D721Med (cell line): ENCODE measurements around the gene ARHGAP40.
"Not testable (repeated sequence)": the region's sequence is repeated elsewhere in the genome, so short reads cannot be mapped to it uniquely, and the experiment has no call there.

Experiments used
- DNase-seq: peaks from one replicate; pipeline ENCODE4 v3.0.0; 2011; ENCODE audit warnings: low spot score; ENCODE audit not compliant: insufficient read length
- FAIRE-seq: peaks from 2 replicates; lab custom pipeline; 2011; peaks lifted over from hg19 to GRCh38; lab: Jason Lieb, UNC
- TF ChIP-seq, protein P1 (sequence below): IDR thresholded peaks from 2 replicates; pipeline ENCODE4 v1.5.1; 2012; ENCODE audit warnings: mild to moderate bottlenecking, control low read depth; ENCODE audit not compliant: insufficient read depth; ENCODE audit errors: missing control alignments

The ARHGAP40 gene

DNA sequence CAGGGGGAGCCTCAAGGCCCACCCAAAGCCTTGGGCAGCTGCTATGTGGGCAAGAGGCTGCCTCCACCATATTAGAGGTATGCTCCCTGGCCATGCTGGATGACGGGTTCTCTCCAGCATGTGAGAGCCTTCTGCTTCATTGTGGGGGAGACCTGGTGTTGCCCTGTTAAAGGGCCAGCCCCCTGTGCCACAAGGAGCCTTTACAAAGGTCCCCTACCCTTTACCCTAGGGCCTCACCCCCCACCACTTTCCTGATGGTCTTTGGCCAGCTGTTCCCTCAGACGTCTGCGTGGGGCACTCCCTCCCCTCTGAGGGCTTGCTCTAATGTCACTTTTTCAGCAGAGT is 15.5 kb upstream of the ARHGAP40 start:
- DNase-seq (no peak), FAIRE-seq (no peak)
- TF ChIP-seq, protein P1, sequence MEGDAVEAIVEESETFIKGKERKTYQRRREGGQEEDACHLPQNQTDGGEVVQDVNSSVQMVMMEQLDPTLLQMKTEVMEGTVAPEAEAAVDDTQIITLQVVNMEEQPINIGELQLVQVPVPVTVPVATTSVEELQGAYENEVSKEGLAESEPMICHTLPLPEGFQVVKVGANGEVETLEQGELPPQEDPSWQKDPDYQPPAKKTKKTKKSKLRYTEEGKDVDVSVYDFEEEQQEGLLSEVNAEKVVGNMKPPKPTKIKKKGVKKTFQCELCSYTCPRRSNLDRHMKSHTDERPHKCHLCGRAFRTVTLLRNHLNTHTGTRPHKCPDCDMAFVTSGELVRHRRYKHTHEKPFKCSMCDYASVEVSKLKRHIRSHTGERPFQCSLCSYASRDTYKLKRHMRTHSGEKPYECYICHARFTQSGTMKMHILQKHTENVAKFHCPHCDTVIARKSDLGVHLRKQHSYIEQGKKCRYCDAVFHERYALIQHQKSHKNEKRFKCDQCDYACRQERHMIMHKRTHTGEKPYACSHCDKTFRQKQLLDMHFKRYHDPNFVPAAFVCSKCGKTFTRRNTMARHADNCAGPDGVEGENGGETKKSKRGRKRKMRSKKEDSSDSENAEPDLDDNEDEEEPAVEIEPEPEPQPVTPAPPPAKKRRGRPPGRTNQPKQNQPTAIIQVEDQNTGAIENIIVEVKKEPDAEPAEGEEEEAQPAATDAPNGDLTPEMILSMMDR: no peak

DNA sequence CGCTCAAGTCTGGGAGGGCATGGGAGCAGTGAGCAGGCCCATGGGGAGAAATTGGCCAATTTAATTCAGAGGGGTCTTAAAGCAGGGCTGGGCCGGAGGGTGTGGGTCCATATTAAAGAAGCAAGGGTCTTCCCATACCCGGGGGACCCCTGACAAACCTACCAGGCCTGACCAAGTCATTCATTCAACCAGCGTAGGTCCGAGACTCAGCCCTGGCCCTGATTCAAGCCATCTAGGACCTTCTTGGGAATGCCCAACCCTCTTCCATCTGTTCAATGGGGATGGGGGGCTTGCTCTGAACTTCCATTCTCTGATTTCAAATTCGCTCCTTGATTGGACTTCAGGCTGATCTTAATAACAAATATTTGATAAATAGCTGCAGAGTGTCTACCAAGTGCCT is 13.3 kb upstream of the ARHGAP40 start:
- DNase-seq (no peak), FAIRE-seq (no peak)
- TF ChIP-seq, protein P1: no peak

DNA sequence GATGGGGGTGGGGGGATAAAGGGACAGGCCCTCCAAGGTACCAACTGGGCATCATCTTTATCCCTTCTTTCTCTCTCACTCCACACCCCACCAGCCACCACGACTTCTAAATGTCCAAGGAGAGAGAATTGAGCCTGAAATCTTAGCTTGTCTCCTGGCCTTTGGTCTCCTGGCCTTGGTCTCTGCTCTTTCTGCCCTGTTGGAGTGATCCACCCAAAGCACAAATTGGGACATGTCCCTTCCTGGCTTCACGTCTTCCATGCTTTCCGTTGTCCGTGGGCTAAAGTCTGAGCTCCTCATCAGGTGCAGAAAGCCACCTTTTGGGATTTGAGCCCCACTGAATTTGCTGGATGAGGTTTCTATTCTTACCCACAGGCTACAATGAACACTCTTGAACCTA is 12.3 kb upstream of the ARHGAP40 start:
- FAIRE-seq (no peak), DNase-seq (no peak)
- TF ChIP-seq, protein P1: no peak

DNA sequence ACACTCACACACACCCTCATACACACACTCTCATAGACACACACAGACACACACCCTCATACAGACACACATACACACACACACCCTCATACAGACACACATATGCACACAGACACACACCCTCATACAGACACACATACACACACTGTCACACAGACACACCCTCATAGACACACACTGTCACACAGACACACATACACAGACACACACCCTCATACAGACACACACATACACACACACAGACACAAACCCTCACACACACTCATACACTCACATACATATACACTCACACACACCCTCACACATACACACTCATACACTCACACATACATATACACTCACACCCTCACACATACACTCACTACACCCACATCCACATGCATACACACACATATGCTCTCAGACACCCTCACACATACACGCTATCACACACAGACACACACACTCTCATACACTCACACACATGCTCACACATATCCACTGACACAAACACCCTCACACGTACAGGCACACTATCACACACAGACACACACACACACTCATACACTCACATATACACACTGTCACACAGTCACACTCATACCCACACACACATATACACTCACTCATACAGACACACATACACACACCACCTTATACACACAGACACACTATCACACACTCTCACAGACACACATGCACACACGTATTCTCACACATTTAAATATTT is 11.5 kb upstream of the ARHGAP40 start:
- TF ChIP-seq, protein P1: no peak
- no peak for DNase-seq
- no peak for FAIRE-seq

DNA sequence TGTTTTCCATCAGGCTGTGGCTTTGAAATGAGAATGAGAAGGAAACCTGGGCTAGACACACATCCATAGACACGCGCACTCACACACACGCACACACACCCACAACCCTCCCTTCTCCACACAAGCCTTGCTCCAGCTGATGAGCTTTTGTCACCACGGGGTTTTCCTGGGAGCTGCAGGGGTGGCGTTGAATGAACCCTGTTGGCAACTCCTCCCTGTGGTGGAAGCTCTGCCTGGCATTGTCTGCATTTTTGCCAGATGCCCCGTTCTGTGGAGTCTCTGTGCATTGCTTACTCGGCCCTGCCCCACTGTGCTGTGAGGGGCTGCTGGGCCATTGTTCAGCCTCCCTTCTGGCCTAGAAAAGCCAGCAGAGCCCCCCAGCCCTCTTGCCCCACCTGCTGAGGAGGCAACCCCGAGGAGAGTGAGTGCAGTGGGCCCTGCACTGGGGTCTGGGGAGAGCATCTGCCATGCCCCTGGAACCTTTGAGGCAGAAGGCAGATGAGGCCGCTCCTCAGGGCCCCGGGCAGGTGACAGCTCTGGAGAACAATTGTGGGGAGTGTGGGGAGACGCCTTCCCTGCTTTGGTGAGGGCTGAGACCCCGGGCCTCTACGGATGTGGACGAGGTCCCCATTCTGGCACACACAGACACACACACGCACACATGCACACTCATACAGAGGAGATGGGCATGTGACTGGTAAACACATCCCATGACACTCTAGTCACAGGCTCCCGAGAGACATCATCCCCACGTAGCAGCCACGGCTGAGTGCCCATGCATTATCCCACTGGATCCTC is 10.7 kb upstream of the ARHGAP40 start:
- DNase-seq: no peak
- TF ChIP-seq, protein P1: no peak
- FAIRE-seq: no peak

DNA sequence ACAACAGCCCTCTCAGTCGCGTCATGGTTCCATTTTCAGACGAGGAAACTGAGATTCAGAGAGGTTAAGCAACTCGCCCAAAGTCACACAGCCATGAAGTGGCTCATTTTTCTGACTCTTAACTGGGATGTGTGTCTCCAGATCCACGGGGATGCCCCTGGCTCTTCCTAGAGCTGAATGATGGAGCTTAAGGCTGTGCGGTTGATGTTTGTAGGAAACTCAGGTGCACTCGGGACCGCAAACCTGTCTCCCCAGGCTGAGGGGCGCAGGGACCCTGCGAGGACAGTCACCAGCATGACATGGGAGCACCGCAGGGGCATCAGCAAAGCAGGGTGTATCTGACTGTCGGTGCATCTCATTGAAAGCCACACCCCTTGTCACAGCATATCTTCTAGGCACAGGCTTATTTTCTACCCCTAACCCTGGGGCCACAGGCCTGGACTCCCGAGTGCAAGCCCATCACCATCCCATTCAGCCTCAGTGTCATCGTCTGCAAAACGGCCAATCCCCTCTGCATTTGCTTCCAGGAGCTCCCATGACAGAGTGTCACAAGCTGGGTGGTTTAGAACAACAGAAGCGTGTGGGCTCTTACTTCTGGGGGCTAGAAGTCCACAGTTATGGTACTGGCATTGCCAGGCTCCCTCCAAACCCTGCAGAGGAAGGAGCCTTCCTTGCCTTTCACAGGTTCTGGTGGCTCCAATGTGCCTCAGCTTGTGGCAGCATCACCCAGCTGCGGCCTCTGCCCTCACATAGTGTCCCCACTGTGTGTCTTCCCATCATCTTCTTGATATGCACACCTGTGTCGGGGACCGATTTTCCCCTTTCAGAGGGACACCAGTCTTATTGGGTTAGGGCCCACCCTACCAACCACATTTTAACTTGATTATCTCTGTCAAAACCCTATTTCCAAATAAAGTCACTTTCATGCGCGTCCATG is 9.9 kb upstream of the ARHGAP40 start:
- FAIRE-seq: no peak
- TF ChIP-seq, protein P1: no peak
- no peak for DNase-seq

DNA sequence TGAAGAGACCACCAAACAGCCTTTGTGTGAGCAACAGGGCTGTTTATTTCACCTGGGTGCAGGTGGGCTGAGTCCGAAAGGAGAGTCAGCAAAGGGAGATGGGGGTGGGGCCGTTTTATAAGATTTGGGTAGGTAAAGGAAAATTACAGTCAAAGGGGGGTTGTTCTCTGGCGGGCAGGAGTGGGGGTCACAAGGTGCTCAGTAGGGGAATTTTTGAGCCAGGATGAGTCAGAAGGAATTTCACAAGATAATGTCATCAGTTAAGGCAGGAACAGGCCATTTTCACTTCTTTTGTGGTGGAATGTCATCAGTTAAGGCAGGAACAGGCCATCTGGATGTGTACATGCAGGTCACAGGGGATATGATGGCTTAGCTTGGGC is 9.2 kb upstream of the ARHGAP40 start:
- not testable (repeated sequence) for FAIRE-seq, DNase-seq

DNA sequence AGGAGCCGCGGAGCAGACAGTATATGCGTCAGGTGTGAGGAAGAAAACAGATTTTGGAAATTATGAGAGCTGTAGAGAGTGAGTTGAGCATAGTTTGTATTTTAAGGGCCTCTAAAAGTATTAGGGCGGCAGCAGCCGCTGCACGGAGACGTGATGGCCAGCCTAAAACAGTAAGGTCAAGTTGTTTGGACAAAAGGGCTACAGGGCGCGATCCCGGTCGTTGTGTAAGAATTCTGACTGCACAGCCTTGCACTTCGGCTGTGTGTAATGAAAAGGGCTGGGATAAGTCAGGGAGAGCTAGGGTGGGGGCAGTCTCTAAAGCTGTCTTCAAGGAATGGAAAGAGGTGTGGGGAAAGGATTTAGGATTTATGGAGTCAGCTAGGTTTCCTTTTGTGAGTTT is 7.3 kb upstream of the ARHGAP40 start:
- not testable (repeated sequence) for FAIRE-seq, DNase-seq

DNA sequence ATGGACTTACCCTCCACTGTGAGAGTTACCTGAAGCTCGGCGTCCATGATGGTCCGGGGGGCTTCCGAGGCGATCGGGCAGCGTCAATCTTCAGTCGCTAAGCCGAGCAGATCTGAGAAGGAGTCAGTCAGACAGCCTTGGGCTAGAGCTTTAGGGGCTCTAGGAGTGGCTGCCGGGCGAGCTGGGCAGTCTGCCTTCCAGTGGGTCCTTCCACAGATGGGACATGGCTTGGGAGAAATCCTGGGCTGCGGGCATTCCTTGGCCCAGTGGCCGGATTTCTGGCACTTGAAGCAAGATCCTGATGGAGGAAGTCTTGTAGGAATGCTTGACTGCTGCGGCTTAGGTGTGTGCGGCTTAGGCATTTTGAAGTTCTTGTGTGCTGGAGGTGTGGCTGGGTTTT is 5.7 kb upstream of the ARHGAP40 start:
- FAIRE-seq: not testable (repeated sequence)

More for the DNA sequence above, 5.7 kb upstream of the ARHGAP40 start:
- DNase-seq: not testable (repeated sequence)
